Stimulated activated CD4-positive, alpha-beta T cell treated with anti-CD3 and anti-CD28 coated beads, Interleukin-4, amount 100 ng/mL, for 24 hours (primary cell): ENCODE measurements around the gene STRBP.

Source experiments
- DNase-seq: peaks from one replicate; pipeline ENCODE4 v3.0.0-alpha.2; 2020

STRBP gene

GRCh38 chr9:123090956-123091355 is 177.4 kb downstream of the STRBP start:
- no peak for DNase-seq

- DNase-seq = no peak
These were observed 178.0 kb downstream of the STRBP start for GRCh38 chr9:123090198-123090896.

- DNase-seq = no peak
These were observed 178.6 kb downstream of the STRBP start for GRCh38 chr9:123089790-123090189.

- no peak for DNase-seq
These were observed 179.3 kb downstream of the STRBP start for GRCh38 chr9:123089040-123089439.

- DNase-seq = no peak
These were observed 181.0 kb downstream of the STRBP start for GRCh38 chr9:123087359-123087888.

GRCh38 chr9:123085916-123086315 is 182.5 kb downstream of the STRBP start:
- DNase-seq = no peak

DNA sequence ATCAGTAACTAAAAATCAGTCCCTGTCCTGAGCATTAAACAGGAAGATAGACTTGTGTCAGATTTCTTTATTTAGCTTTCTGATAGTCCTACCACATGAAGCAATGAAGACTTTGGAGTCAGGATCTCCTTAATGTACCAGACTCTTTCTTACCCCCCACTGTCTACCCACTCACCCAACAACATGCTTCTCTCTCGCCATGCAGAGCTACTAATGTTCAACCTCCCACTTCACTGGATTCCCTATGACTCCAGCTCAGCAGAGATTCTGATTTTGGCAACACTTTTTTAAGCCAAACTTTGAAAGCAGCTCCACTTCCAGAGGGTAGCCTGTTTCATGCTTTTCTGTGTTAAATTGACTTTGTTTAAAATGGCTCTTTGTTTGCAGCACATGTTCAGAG is 184.1 kb downstream of the STRBP start:
- no peak for DNase-seq

GRCh38 chr9:123083680-123084079 is 184.7 kb downstream of the STRBP start:
- no peak for DNase-seq

DNA sequence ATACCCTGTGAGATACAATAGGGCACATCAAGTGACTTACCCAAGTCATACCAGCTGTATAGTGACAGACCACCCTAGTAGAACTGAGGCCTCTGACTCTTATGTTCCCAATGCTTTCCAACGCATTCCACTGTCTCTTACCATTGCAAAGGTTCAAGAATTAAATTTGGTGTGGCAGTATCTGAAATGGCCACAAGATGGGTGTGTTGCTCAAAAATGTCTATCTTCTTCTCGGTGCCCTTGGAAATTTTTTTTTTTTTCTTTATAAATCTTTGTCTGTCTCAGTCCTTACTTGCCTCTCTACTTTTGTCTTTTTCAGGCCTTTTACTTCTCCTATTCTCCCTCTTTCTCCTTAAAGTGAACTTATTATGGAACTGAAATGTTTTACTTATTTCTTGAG is 186.6 kb downstream of the STRBP start:
- peak; percentile 36 for DNase-seq

- DNase-seq = no peak
These were observed 187.9 kb downstream of the STRBP start for GRCh38 chr9:123080444-123080843.

DNA sequence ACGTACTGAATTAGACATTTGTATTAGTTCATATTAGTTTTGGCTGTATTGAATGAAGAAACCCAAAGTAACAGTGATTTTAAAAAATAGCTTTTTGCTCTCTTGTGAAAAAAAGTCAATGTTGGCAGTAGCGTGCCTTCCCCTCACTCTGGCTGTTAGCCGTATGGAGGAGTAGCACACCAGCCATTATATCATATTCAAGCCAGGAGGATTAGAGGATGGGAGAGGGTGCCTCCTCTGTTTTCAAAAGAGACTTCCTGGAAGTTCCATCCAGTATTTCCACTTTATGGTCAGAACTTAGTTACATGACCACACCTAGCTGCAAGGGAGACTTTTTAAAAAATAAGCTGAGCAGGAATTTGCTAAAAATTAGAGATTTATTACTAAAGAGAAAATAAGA is 193.8 kb downstream of the STRBP start:
- DNase-seq = no peak

DNA sequence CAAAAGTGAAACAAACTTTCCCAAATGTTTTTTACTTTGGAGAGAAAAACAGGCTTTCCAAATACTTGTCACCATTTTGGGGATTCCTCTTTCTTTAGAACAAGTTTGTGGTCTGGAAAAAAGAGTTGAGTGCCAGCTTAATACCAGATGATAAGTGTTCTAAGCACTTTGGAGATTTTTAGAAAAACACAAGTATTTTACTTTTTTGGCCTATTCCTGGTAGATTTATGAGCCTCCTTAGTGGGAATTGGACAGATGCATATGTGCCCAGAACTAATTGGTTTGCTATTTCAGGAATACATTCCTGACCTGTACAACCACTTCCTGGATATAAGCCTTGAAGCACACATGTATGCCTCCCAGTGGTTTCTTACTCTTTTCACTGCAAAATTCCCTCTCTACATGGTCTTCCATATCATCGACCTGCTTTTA is 194.4 kb downstream of the STRBP start:
- DNase-seq = no peak

GRCh38 chr9:123073441-123073840 is 194.9 kb downstream of the STRBP start:
- DNase-seq = no peak

DNA sequence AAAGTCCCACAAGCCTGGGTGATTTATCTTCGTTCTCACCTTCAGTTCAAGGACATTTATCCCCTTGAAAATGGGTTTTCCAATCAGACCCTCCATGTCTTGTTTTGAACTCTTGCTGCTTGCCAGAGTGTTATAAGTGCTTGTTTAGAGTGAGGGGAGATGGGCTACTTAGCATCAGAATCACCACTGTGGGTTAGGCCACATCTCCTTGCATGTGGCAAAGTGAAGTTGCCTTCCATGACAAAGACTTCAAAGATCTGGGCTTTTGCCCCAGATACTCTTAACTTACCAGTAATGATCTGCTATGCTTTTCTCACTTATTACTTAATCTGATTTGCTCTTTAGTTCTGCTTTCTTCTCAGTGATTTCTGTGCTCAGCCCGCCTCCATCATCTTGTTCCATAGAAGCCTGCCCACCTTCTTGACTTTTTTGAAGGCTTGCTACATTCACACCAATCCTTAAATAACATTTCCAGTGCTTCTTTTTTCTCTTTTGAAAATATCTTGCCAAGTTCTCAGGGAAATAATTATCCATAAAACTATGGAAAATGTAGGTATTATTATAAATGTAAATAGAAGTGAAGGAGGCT is 195.9 kb downstream of the STRBP start:
- DNase-seq = no peak
